HG03442 (cell line): ENCODE results near the gene DHRS9.
"Not testable (repeated sequence)": the region's sequence is repeated elsewhere in the genome, so short reads cannot be mapped to it uniquely, and the experiment has no call there.

ENCODE experiments used
- ATAC-seq: cut with Tn5 transposase; IDR thresholded peaks from one replicate; pipeline ENCODE4 v1.9.1; 2021; ENCODE audit warnings: mild to moderate bottlenecking, moderate library complexity; ENCODE audit not compliant: unreplicated experiment

The DHRS9 gene

DNA sequence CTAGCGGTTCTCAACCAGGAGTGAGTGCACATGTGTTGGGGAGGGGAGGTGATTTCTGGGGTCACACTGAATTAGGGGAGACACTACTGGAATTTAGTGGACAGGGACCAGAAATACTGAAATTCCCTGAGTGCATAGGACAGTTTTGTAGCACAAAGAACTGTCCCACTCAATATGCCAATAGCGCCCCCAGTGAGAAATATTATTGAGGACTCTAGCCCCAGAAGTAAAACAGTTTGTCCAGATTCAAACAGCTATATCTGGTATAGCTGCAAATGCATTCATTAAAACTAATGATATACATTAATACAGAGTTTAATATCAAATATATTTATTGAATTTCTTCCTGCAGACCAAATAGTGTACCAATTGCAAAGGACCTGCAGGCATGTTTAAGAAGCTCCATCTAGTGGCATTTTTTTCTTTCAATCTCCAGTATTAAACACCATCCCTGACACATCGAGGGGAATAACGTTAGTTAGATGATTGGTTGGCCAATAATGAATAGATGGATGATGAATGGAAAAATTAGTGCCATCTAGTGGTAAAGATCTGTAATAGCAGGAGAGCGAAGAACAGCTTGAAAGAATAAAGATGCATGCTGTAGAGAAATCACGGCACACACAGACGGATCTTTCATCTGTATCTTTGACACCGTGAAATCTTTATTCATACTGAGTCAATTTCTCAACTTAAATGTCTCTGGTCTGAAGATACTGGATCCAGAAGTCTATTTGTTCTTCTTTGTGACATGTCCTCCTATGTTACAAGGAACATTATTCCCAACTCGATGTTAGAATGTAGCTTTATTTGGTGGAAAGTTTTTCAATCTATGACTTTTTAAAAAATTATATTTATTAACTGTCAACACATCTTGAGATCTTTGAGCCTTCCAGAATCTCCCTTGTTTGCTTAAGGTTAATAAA is 62.5 kb downstream of the DHRS9 start:
- ATAC-seq: peak; percentile 78

- ATAC-seq: not testable (repeated sequence)
Observed at GRCh38 chr2:169134272-169134671, 64.9 kb downstream of the DHRS9 start.

- ATAC-seq: not testable (repeated sequence)
Observed at GRCh38 chr2:169136428-169136827, 67.1 kb downstream of the DHRS9 start.

DNA sequence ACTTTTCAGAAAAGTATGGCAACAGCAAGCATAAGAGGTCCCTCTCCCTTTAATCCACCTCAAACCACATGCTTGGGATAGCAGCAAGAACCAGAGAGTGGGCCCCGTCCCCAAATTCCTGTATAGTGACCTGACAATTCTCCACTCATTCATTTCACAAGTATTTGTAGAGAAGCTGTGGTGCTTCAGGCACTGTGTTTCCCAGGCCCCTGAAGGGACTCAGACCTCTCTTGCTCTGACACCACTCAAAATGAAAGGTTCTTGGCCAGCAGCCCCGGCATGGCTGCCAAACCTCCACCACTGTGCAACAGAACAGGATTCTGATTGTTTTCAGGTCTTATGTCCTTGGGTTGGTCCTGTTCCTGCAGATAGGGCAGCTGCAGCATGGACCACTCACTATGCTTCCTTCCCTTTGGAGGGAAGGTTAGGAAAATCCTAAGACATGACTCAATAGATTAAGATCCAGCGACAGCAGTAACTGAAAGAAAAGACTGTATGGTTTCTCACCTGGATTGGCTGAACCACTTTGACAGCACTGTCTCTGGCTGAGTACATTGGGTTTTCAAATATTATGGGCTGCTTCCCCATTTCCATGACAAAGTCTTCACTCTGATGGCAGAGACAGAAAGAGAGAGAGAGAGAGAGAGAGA is 67.6 kb downstream of the DHRS9 start:
- ATAC-seq: no peak

GRCh38 chr2:169137924-169138323 is 68.6 kb downstream of the DHRS9 start:
- no peak for ATAC-seq

DNA sequence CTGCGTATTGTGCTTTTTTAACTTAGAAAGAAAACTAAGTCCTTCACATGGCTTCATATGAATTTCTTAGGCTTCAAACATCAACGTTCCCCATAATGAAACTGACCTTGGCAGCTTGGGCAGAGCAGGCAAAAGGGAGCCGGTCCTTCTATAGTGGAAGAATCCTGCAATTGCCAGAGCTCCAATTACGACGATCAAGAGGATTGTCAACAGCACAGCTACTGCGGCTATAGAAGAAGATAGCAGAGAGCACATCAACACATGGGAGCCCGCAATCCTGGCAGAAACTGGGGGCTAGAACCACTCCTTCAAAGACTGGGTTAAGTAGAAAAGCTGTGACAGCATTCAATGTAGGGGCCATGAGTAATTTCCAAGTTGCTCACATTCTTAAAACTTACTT is 69.8 kb downstream of the DHRS9 start:
- no peak for ATAC-seq

- ATAC-seq: no peak
Observed at GRCh38 chr2:169139993-169140767, 70.8 kb downstream of the DHRS9 start.

DNA sequence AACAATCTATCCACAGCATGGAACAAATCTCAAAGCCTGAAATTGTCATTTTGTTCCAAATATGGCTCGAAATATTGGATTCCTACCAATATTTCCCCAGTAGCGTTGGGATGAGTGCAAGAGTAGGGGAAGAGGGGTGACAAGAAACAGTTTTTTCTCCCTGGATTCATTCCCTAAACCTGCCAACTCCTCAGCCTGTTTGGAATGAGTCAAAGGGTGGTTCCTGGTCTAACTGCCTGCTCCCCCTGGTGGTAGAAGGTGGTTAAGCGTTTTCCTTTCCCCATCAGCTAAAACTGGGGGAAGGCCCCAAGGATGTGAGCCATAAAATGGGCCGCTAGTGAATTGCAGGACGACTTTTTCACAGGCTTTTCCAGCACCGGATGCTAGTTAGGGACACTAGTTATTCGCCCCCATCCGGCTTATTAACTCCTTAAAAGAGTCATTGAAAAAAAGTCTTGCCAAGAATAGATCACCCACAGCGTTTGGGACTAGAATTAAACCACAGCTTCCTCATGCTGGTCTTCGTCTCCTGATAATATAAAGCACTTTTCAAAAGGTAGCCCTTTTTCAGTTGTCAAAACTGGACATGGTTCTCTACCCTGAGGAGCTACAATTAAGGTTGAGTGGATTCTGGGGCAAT is 72.5 kb downstream of the DHRS9 start:
- no peak for ATAC-seq

DNA sequence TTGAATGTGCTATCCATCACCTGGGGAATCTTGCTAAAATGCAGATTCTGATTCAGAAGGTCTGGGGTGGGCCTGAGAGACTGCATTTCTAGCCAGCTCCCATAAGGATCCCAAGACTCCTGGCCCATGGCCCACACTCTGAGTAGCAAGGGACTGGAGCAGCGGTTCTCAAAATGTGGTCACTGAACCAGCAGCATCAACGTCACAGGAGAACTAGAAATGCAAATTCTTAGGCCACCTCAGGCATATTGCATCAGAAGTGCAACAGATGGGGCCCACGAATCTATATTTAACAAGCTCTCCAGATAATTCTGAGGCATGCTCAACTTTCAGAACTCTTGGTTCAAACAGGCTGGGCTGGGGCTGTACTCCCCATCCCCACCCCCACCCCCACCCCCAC is 74.6 kb downstream of the DHRS9 start:
- ATAC-seq: no peak
